Suppressor macrophage (primary cell): ENCODE results near the gene BICC1.
"Not testable (repeated sequence)": the region's sequence is repeated elsewhere in the genome, so short reads cannot be mapped to it uniquely, and the experiment has no call there.

Experiments used
- DNase-seq, 4 experiments: peaks; one replicate each; pipeline ENCODE4 v3.0.0-alpha.2; 2020 to 2022

The BICC1 gene

GRCh38 chr10:58836991-58837575, 324.4 kb downstream of the BICC1 start:
- no peak for DNase-seq

DNA sequence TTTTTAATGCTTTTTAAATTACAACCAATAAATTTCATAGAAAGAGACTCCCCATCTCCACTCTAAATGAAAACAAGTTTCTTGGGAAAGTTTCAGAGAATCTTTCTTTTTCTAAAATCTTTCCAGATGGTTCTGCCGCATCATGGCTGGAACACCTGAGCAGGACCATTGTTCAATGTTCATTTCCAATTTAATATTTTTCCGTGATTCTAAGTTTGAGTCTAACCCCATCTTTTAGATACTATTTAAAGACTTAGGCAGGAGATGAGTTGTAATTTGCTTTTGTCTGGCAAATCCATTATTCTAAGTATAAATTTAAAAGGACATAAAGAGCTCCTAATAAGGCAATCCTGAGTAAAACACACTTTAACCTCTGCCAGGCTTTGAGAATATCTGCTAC, 325.2 kb downstream of the BICC1 start:
- no peak for DNase-seq

GRCh38 chr10:58838561-58839208, 326.0 kb downstream of the BICC1 start:
- no peak for DNase-seq

DNA sequence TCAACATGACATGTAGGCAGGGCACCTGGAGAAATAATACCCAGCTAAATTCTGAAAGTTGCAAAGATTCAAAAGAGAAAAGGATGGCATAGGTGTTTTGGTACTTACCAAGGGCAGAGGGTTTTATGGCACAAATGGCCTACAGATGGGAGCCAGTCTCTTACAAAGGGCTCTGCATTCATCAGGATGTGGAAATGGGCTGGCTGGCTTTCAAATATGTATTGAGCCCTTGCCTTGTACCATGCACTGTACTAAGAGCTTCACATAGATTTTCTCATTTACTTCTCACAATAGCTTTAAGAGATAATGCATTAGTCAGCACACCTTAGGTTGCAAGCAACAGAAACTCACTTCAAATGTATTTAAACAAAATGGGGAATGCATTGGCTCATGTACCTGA, 327.1 kb downstream of the BICC1 start:
- DNase-seq = no peak

GRCh38 chr10:58840840-58841435, 328.3 kb downstream of the BICC1 start:
- DNase-seq = no peak

DNA sequence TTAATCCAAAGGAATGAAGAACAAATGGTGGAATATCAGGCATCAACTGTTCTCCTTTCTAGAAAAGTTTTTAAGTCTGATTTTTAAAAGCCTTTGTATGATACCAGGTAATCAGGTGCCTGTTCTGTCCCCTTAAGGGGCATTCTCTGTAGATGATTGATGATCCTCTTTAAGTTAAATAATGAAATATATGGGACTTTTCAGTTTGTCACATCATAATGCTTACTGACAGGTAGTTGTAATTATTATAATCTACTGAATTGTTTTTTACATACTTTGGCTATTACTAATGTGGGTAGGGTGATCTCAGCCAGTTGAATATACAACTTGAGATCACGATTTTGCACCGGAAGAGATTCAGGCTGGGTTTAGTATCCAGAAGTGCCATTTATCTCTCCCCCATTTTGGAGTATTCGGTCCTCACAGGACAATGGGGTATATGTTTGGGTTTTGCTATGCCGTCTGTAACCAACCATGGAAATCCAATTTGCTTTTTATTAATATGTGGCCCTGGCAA, 330.2 kb downstream of the BICC1 start:
- DNase-seq = no peak

- DNase-seq = no peak
Measured at GRCh38 chr10:58843760-58844159, 331.1 kb downstream of the BICC1 start.

DNA sequence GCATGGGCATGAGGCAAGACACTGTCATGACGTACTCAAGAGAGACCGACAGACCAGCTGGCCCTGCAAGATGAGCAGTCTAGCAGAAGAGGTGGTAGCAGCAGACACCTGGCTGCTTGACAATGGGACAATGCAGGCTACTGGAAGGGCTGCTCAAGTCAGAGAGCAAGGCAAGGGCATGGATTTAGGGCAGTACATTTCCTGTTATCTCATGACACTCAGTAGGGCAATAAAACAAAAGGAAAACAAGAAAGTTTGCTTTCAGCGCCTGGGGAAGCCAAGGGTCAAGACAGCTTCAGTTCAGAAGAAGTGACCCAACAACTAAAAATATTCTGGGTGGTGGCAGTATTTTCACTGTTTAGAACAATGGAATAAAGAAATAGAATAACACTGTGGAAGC, 332.0 kb downstream of the BICC1 start:
- no peak for DNase-seq

DNA sequence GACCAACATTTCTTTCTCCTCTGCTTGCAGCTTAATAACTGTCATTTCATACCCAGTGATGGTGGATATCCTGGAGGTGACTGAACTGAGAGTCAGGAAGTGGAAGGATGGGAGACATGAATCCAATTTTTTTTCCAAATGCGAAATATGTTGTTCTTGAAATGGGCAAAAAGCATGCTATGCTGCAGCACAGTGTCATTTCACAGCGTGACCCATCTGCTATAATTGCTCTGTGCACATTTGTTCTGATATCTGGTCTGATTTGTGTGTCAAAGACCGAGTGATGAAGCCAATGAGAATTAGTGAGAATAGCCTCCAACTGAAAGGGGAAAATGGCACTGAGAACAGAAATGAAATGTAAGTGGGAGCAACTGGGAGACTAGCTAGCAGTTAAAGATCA, 334.2 kb downstream of the BICC1 start:
- no peak for DNase-seq

DNA sequence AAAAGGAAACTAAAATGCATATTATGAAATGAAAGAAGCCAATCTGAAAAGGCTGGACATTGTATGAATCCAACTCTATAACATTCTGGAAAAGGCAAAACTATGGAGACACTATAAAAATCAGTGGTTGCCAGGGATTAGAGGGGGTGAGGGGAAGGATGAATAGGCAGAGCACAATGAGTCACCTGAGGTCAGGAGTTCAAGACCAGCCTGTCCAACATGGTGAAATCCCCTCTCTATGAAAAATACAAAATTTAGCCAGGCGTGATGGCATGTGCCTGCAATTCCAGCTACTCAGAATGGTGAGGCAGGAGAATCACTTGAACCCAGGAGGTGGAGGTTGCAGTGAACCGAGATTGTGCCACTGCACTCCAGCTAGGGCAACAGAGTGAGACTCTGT, 338.9 kb downstream of the BICC1 start:
- no peak for DNase-seq

GRCh38 chr10:58853668-58854067, 341.0 kb downstream of the BICC1 start:
- no peak for DNase-seq

DNA sequence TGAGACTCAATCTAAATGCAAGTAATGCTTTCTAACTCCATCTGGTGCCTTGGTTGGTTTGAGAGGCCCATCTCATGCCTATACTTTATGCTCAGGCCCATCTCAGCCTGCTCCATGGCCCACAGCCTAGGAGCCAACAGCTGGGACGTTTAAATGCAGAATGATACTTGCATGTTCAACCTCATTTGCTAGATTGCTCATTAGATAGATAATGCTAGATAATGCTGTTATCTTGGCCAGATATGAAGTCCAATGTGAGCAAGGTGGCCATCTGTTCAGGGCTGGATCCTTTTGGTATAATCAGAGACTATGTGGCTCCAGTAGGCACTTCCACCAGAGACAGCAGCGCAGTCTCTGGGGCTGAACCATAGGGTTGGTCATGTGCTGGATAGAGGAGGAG, 342.1 kb downstream of the BICC1 start:
- no peak for DNase-seq

DNA sequence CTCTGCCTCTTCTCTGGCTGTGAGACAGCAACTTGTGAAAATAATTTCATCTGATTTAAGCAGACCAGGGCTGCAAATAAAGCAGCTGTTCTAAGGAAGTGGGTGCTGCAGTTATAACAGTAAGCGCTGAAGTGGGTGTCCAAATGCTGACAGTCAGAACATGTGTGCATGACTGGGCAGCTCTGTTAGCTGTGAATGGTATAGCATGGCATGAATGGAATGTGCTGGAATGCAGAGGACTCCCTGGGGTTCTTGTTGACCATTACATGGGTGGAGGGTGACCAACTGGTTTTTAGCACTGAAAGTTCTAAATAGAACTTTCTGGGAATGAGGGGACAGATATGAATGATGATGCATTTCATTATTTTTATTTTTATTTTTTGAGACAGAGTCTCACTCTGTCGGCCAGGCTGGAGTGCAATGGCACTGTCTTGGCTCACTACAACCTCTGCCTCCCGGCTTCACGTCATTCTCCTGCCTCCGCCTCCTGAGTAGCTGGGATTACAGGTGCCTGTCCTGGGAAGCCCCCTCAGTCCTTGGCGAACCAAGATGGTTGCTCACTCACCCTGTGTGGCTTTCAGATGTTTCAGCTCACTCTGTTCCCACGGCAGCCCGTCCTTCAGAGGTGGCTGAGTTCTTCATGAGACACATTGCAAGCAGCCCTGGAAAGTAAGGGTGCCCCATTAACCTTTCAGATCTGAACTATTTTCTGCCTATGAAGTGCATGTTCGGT, 344.0 kb downstream of the BICC1 start:
- no peak for DNase-seq

DNA sequence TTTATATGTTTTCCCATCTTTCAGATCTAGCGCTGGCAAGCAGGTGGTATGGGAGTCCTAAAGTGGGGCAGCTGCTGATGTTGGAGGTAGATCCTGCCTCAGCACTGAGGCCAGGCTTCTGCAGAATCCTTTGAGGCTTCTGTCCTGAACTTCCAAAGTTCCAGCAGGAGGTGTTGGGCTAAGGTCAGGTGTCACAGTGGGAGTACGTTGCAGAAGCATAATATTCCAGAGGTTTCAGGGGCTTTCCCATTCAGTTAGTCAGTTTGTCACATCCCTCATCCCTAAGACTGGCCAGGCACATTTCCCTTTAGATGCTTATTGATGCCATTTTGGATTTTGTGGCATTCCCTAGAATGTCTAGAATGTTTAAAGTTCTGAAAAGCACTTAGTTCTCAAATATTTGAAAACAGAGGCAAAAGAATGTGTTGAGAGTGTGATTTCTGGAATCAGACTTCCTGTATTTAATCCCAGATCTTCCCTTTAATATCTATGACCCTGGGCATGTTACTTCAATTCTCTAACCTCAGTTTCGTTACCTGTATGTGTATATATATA, 344.7 kb downstream of the BICC1 start:
- DNase-seq = no peak

DNA sequence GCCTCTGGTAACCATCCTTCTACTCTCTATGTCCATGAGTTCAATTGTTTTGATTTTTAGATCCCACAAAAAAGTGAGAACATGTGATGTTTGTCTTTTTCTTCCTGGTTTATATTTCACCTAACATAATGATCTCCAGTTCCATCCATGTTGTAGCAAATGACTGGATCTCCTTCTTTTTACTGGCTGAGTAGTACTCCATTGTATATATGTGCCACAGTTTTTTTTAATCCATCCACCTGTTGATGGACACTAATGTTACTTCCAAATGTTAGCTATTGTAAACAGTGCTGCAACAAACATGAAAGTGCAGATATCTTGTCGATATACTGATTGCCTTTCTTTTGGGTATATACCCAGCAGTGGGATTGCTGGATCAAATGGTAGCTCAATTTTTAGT, 345.5 kb downstream of the BICC1 start:
- not testable (repeated sequence) for DNase-seq

GRCh38 chr10:58859526-58859925, 346.9 kb downstream of the BICC1 start:
- no peak for DNase-seq

DNA sequence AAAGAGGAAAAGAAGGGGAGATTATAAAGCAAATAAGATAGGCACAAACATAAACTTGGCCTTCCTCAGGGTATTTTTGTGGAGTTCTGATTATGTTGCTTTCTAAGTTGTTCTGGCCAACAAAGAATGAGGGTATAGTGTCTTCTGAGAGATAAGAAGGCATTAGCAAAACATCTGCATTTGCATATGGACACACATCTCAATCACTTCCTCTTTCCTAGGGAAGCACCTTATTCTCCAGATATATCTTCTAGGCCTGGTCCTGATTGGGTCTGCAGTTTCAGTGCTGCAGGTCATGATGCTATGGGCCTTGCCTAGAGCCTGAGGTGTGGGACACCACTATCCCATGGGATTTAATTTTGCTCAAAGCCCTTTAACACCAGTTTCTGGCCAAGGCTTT, 355.0 kb downstream of the BICC1 start:
- DNase-seq = no peak

- DNase-seq = no peak
Measured at GRCh38 chr10:58868736-58869435, 356.2 kb downstream of the BICC1 start.

DNA sequence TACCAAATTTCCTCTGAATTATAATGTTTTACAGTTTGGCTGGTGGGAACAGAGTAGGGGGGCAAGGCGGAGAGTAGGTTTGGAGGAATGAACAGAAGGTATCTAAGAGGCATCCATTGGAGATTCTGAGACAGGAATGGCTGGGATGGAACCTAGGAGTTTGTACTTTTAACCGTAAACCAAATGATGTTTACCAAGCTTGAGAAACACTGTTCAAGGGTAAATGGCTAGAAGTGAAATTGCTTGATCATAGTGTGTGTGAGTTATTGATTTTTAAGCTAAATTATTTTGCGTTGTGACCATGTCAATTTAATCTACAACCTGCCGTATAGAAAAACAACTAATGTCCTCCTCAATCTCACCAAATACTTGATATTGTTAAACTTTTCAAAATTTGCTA, 357.4 kb downstream of the BICC1 start:
- no peak for DNase-seq

DNA sequence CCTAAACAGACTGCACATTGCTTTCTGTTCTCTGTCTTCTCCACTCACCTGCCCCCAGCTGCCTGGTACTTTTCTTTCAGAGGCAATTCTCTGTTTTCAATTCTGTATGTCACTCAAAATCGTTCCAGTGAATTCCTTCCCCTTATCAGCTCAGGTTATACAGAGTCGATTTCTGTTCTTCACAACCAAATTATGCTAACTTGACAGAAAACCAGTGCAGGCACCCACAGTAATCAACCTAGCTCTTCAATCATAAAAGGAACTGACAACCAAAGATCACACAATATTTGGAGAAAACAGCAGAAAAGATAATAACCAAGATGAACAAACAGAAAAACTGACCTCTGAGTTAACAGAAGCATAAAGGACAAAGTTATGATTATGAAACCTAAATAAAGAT, 360.5 kb downstream of the BICC1 start:
- DNase-seq = no peak
